IMR-90 (cell line): ENCODE measurements around the gene C13orf42. TPM values are rescaled to one million over a fixed set of nuclear protein-coding genes. Genes with fewer than 3 reads are reported as not detected.

ENCODE experiments used
- ATAC-seq: fragments of 200-7000 bp; cut with Tn5 transposase; 2 replicates; pipeline ENCODE4 v1.9.1; 2020; ENCODE audit warnings: low read depth, mild to moderate bottlenecking, moderate library complexity
- BruUV-seq: library from RNA; stranded (reverse); fragments of 400-500 nt; replicated peaks from 2 replicates; lab custom pipeline; 2021; lab: Mats Ljungman, UMichigan
- CTCF ChIA-PET: fragments of 300-600 bp; formaldehyde crosslinking; extraction: SDS; loops from one replicate; lab custom pipeline; 2021; ENCODE audit warnings: antibody characterized with exemption; lab: Yijun Ruan, JAX
- POLR2A ChIA-PET: fragments of 300-600 bp; sonication (Branson Sonifier 250); formaldehyde crosslinking; loops from one replicate; lab custom pipeline; 2022; ENCODE audit warnings: antibody characterized with exemption; ENCODE audit not compliant: unreplicated experiment; lab: Charles Lee
- DNase-seq: peaks from one replicate; pipeline ENCODE4 v3.0.0; 2013
- H2AFZ ChIP-seq: replicated peaks from 2 replicates; pipeline ENCODE3; 2013; ENCODE audit warnings: low read length, mild to moderate bottlenecking; ENCODE audit not compliant: poor library complexity
- H2AK5ac ChIP-seq: 2 replicates; pipeline ENCODE4 v1.6.1; 2013; ENCODE audit warnings: low read depth, low read length, inconsistent platforms
- H2AK9ac ChIP-seq: replicated peaks from 2 replicates; pipeline ENCODE3; 2013; ENCODE audit warnings: mild to moderate bottlenecking, low read depth, low read length, moderate library complexity; ENCODE audit not compliant: poor library complexity
- H2BK120ac ChIP-seq: 2 replicates; pipeline ENCODE4 v1.6.1; 2013; ENCODE audit warnings: low read depth, low read length, inconsistent platforms
- H2BK15ac ChIP-seq: 3 replicates; pipeline ENCODE4 v1.6.1; 2013; ENCODE audit warnings: low read depth, low read length, inconsistent platforms
- H2BK20ac ChIP-seq: 2 replicates; pipeline ENCODE4 v1.6.1; 2013; ENCODE audit warnings: low read depth, mild to moderate bottlenecking, inconsistent platforms, low read length, moderate library complexity
- H2BK5ac ChIP-seq: 2 replicates; pipeline ENCODE4 v1.6.1; 2013; ENCODE audit warnings: mild to moderate bottlenecking, low read depth, low read length, inconsistent platforms; ENCODE audit not compliant: poor library complexity, severe bottlenecking
- H3K14ac ChIP-seq: replicated peaks from 2 replicates; pipeline ENCODE4 v1.6.1; 2013; ENCODE audit warnings: low read depth, low read length, inconsistent platforms
- H3K18ac ChIP-seq: 2 replicates; pipeline ENCODE4 v1.6.1; 2013; ENCODE audit warnings: low read depth, low read length, control low read depth
- H3K23ac ChIP-seq: 2 replicates; pipeline ENCODE4 v1.6.1; 2013; ENCODE audit warnings: low read depth, low read length, inconsistent platforms
- H3K27ac ChIP-seq: 2 replicates; pipeline ENCODE4 v1.5.1; 2013; ENCODE audit warnings: mild to moderate bottlenecking, control low read depth, low read length; ENCODE audit not compliant: insufficient read depth
- H3K27me3 ChIP-seq: 2 replicates; pipeline ENCODE4 v1.6.1; 2013; ENCODE audit warnings: low read length; ENCODE audit not compliant: control insufficient read depth, insufficient read depth
- H3K36me3 ChIP-seq: 2 replicates; pipeline ENCODE4 v1.6.1; 2013; ENCODE audit warnings: low read length, mixed read lengths; ENCODE audit not compliant: control insufficient read depth, insufficient read depth
- H3K4ac ChIP-seq: 2 replicates; pipeline ENCODE4 v1.6.1; 2013; ENCODE audit warnings: low read depth, low read length, inconsistent platforms
- H3K4me1 ChIP-seq: 2 replicates; pipeline ENCODE4 v1.6.1; 2013; ENCODE audit warnings: low read length, mixed read lengths; ENCODE audit not compliant: control insufficient read depth, insufficient read depth
- H3K4me2 ChIP-seq: 2 replicates; pipeline ENCODE4 v1.6.1; 2013; ENCODE audit warnings: low read depth, mild to moderate bottlenecking, control low read depth, low read length, moderate library complexity
- H3K4me3 ChIP-seq: 2 replicates; pipeline ENCODE4 v1.5.1; 2013; ENCODE audit warnings: low read depth, mild to moderate bottlenecking, control low read depth, low read length, moderate library complexity; ENCODE audit not compliant: insufficient read depth
- H3K56ac ChIP-seq: 2 replicates; pipeline ENCODE4 v1.6.1; 2013; ENCODE audit warnings: low read length, inconsistent platforms; ENCODE audit not compliant: insufficient read depth; ENCODE audit errors: extremely low read depth
- H3K79me1 ChIP-seq, 2 experiments: 2 replicates each; pipeline ENCODE4 v1.6.1; 2013; ENCODE audit warnings: low read length in 2 of 2, inconsistent platforms in 1 of 2, low read depth in 1 of 2
- H3K9ac ChIP-seq: 2 replicates; pipeline ENCODE4 v1.6.1; 2013; ENCODE audit warnings: low read depth, low read length, control low read depth
- H3K9me1 ChIP-seq: 2 replicates; pipeline ENCODE4 v1.6.1; 2013; ENCODE audit warnings: low read length, inconsistent platforms; ENCODE audit not compliant: insufficient read depth
- H3K9me3 ChIP-seq: 2 replicates; pipeline ENCODE4 v1.6.1; 2013; ENCODE audit warnings: low read length; ENCODE audit not compliant: control insufficient read depth, insufficient read depth
- H4K20me1 ChIP-seq: 2 replicates; pipeline ENCODE4 v1.6.1; 2013; ENCODE audit warnings: low read length, inconsistent platforms; ENCODE audit not compliant: insufficient read depth
- H4K5ac ChIP-seq: 2 replicates; pipeline ENCODE4 v1.6.1; 2013; ENCODE audit warnings: mild to moderate bottlenecking, low read depth, low read length, control low read depth
- H4K8ac ChIP-seq, 2 experiments: 2 replicates each; pipeline ENCODE4 v1.6.1; 2013; ENCODE audit warnings: low read depth in 2 of 2, low read length in 2 of 2, control low read depth in 1 of 2, inconsistent platforms in 1 of 2
- H4K91ac ChIP-seq: 2 replicates; pipeline ENCODE4 v1.6.1; 2013; ENCODE audit warnings: low read depth, low read length, inconsistent platforms; ENCODE audit not compliant: insufficient read depth
- BHLHE40 ChIP-seq: fragments of 150-350 bp; IDR thresholded peaks from 2 replicates; pipeline ENCODE4 v1.6.1; 2016; ENCODE audit warnings: mild to moderate bottlenecking, low read depth, low read length
- CEBPB ChIP-seq: IDR thresholded peaks from 2 replicates; pipeline ENCODE4 v1.6.1; 2012; ENCODE audit warnings: low read depth, low read length, improper control_type of control experiment
- CHD1 ChIP-seq: IDR thresholded peaks from 2 replicates; pipeline ENCODE4 v1.6.1; 2012; ENCODE audit warnings: low read depth, low read length, improper control_type of control experiment
- CTCF ChIP-seq: conservative IDR thresholded peaks from 2 replicates; pipeline ENCODE4 v1.5.1; 2012; ENCODE audit warnings: mild to moderate bottlenecking, low read depth, low read length, improper control_type of control experiment
- ELK1 ChIP-seq: fragments of 150-350 bp; IDR thresholded peaks from 2 replicates; pipeline ENCODE4 v1.6.1; 2016; ENCODE audit warnings: low read depth, mild to moderate bottlenecking, low read length, moderate library complexity, borderline replicate concordance
- FOS ChIP-seq: fragments of 150-350 bp; IDR thresholded peaks from 2 replicates; pipeline ENCODE4 v1.6.1; 2016; ENCODE audit warnings: low read depth, low read length
- MAFK ChIP-seq: IDR thresholded peaks from 2 replicates; pipeline ENCODE4 v1.6.1; 2012; ENCODE audit warnings: low read depth, low read length, improper control_type of control experiment
- MAZ ChIP-seq: IDR thresholded peaks from 2 replicates; pipeline ENCODE4 v1.6.1; 2012; ENCODE audit warnings: low read depth, mild to moderate bottlenecking, low read length, improper control_type of control experiment, moderate library complexity, borderline replicate concordance
- MXI1 ChIP-seq: IDR thresholded peaks from 2 replicates; pipeline ENCODE4 v1.6.1; 2012; ENCODE audit warnings: low read depth, mild to moderate bottlenecking, low read length, moderate library complexity, borderline replicate concordance
- NFE2L2 ChIP-seq: fragments of 150-350 bp; IDR thresholded peaks from 2 replicates; pipeline ENCODE4 v1.6.1; 2016; ENCODE audit warnings: low read depth, mild to moderate bottlenecking, low read length
- POLR2A ChIP-seq: IDR thresholded peaks from 2 replicates; pipeline ENCODE4 v1.6.1; 2012; ENCODE audit warnings: mild to moderate bottlenecking, low read depth, low read length
- RAD21 ChIP-seq: IDR thresholded peaks from 2 replicates; pipeline ENCODE4 v1.6.1; 2012; ENCODE audit warnings: low read length, improper control_type of control experiment
- RCOR1 ChIP-seq: IDR thresholded peaks from 2 replicates; pipeline ENCODE4 v1.6.1; 2012; ENCODE audit warnings: mild to moderate bottlenecking, low read length, improper control_type of control experiment; ENCODE audit not compliant: insufficient replicate concordance
- RFX5 ChIP-seq: IDR thresholded peaks from 2 replicates; pipeline ENCODE4 v1.8.0; 2012; ENCODE audit warnings: low read depth, mild to moderate bottlenecking, low read length, moderate library complexity
- SMC3 ChIP-seq: fragments of 150-350 bp; IDR thresholded peaks from 2 replicates; pipeline ENCODE4 v1.6.1; 2016; ENCODE audit warnings: low read depth, mild to moderate bottlenecking, antibody characterized with exemption, low read length, moderate library complexity
- USF2 ChIP-seq: fragments of 150-350 bp; IDR thresholded peaks from 2 replicates; pipeline ENCODE4 v1.6.1; 2017; ENCODE audit warnings: mild to moderate bottlenecking, antibody characterized with exemption, low read length, low read depth
- WGBS, 2 experiments: methylation state at CpG; one replicate each; pipeline versions ENCODE4 v1.1.5 to v1.1.7; 2013; ENCODE audit warnings: missing lambda C conversion rate in 2 of 2; ENCODE audit not compliant: insufficient read length in 1 of 2; ENCODE audit errors: extremely low coverage in 2 of 2; 5-methylcytosine and 5-hydroxymethylcytosine counted together
- dilution Hi-C: fragments of 300-500 bp; cut with HindIII; formaldehyde crosslinking; loops from one replicate; pipeline ENCODE4 v1.14.3; 2018; ENCODE audit warnings: low sequenced_read_pairs; ENCODE audit not compliant: unreplicated experiment
- in situ Hi-C: fragments of 300-500 bp; cut with MboI; formaldehyde crosslinking; loops from 3 replicates; pipeline ENCODE4 v1.14.3; 2019; ENCODE audit warnings: low sequenced_read_pairs, inconsistent platforms, mixed read lengths
- intact Hi-C: fragments of 100-400 bp; cut with micrococcal nuclease; formaldehyde crosslinking; loops from 2 replicates; pipeline ENCODE4 v1.10.0; 2022
- polyA plus RNA-seq, 3 experiments: library from polyadenylated mRNA; depleted of rRNA; stranded (reverse); fragments of >200 nt; gene quantifications; 2 replicates each; pipeline ENCODE4 v1.2.3, GENCODE V29; 2012; ENCODE audit warnings: low replicate concordance in 1 of 3
- total RNA-seq: library from RNA; depleted of rRNA; stranded (reverse); fragments of >200 nt; gene quantifications from 2 replicates; pipeline ENCODE4 v1.2.3, GENCODE V29; 2012

The C13orf42 gene
- total and polyA plus RNA-seq, 2 of the 4 experiments (the other 2 are of a cell fraction) = not detected

GRCh38 chr13:51052581-51052980 lies 58.5 kb downstream of the C13orf42 start:
- no peak for DNase-seq

More at GRCh38 chr13:51052581-51052980, 58.5 kb downstream of the C13orf42 start:
- no peak overlapping the region for H4K5ac ChIP-seq
- H3K27ac ChIP-seq = no peak overlapping the region
- H3K4ac ChIP-seq = no peak overlapping the region
- H3K18ac ChIP-seq = no peak overlapping the region
- ChIA-PET CTCF (no interaction called here), POLR2A (no interaction called here)
- H3K23ac ChIP-seq = no peak overlapping the region
- WGBS, 2 experiments = no CpG with 5 or more reads among the region's 3 CpGs
- H2BK120ac ChIP-seq = no peak overlapping the region
- no peak overlapping the region for H4K91ac ChIP-seq
- no peak overlapping the region for H4K8ac ChIP-seq
- H3K79me1 ChIP-seq = no peaks in the 10 kb centered on the region
- no peaks in the 10 kb centered on the region for H3K36me3 ChIP-seq
- H3K27me3 ChIP-seq = peaks cover 36% of the 10 kb centered on the region
- H2AK5ac ChIP-seq = no peak overlapping the region
- no peaks in the 10 kb centered on the region for H4K20me1 ChIP-seq
- no peak overlapping the region for H3K4me2 ChIP-seq
- H3K9ac ChIP-seq = no peak overlapping the region
- H2AK9ac ChIP-seq = no peak overlapping the region
- H2AFZ ChIP-seq = no peak overlapping the region
- BruUV-seq = no TSS peak
- in situ Hi-C loops = loop anchor here (25.0 kb wide), 1 partner anchor 1390 kb away; no protein-coding TSS in a partner anchor
- dilution Hi-C loops = no loop called here
- no peak overlapping the region for H2BK5ac ChIP-seq
- no peak overlapping the region for H3K56ac ChIP-seq
- no peak for TF ChIP-seq MAZ
- TF ChIP-seq POLR2A = no peak
- TF ChIP-seq MXI1 = no peak
- no peak for TF ChIP-seq FOS
- TF ChIP-seq CEBPB = no peak
- no peak for TF ChIP-seq ELK1
- no peak for TF ChIP-seq RFX5
- TF ChIP-seq MAFK = no peak
- no peak for TF ChIP-seq CTCF
- TF ChIP-seq RCOR1 = no peak
- TF ChIP-seq USF2 = no peak
- TF ChIP-seq RAD21 = no peak
- no peak for TF ChIP-seq SMC3
- TF ChIP-seq NFE2L2 = no peak
- TF ChIP-seq BHLHE40 = no peak
- TF ChIP-seq CHD1 = no peak
- H3K4me1 ChIP-seq = peaks cover 5% of the 10 kb centered on the region; the same call in 1 of the 2 replicates
- no peak for ATAC-seq
- intact Hi-C loops = loop anchor here (5.0 kb wide), 1 partner anchor 1075 kb away; no protein-coding TSS in a partner anchor
- no peak overlapping the region for H3K4me3 ChIP-seq
- no peak overlapping the region for H2BK15ac ChIP-seq
- H2BK20ac ChIP-seq = no peak overlapping the region
- no peaks in the 10 kb centered on the region for H3K9me3 ChIP-seq
- H3K14ac ChIP-seq = no peak overlapping the region
- H3K9me1 ChIP-seq = no peaks in the 10 kb centered on the region
